ENCODE results near the gene DOK4.

DOK4 gene

DNA sequence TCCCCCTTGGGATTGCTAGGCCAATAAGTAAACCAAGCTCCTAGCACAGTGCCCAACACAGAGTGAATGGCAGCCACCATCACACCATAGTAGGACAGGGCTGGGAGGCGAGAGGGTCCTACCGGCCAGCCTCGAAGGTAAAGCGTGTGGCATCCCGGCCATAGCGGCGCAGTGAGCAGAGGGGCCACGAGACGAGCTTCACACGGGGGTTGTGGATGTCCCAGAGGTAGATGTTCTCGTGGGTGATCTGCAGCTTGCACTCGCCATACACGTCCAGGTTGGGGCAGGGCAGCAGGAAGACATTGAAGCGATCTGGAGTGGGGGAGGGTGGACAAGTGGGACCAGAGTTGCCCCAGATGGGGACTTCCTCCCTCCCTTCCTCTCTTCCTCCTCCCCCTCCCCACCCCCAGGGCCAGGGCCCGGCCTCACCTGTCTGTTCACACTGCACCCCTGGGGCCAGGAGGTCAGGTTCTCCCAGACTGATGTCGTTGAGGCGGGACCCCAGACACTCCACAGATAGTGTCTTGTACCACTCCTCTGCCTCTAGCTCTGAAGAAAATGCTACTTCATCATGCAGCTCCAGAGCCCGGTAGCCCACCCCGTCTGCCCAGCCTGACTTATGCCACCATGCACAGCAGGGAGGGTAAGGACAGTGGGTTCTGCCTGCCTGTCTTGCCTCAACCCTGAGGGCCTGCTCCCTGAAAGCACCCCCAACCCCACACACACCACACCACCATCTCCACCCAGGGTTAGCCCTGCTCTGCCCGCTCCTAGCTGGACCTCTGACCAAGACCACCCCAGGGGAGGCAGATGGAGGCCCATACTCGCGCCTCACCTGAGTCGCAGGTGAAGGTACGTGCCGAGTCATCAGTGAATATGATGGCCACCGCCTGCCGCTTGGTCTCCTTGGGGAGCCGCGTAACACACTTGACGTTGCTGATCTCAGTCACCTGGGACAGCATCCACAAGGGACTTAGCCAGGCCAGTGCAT lies 11.3 kb downstream of the DOK4 start:
- TF ChIP-seq, protein P1, sequence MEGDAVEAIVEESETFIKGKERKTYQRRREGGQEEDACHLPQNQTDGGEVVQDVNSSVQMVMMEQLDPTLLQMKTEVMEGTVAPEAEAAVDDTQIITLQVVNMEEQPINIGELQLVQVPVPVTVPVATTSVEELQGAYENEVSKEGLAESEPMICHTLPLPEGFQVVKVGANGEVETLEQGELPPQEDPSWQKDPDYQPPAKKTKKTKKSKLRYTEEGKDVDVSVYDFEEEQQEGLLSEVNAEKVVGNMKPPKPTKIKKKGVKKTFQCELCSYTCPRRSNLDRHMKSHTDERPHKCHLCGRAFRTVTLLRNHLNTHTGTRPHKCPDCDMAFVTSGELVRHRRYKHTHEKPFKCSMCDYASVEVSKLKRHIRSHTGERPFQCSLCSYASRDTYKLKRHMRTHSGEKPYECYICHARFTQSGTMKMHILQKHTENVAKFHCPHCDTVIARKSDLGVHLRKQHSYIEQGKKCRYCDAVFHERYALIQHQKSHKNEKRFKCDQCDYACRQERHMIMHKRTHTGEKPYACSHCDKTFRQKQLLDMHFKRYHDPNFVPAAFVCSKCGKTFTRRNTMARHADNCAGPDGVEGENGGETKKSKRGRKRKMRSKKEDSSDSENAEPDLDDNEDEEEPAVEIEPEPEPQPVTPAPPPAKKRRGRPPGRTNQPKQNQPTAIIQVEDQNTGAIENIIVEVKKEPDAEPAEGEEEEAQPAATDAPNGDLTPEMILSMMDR (IDR thresholded peaks at IDR 0.05; ENCODE audit: low read depth, low read length): no peak
- DNase-seq (ENCODE audit: extremely low read depth, low read depth): no peak

DNA sequence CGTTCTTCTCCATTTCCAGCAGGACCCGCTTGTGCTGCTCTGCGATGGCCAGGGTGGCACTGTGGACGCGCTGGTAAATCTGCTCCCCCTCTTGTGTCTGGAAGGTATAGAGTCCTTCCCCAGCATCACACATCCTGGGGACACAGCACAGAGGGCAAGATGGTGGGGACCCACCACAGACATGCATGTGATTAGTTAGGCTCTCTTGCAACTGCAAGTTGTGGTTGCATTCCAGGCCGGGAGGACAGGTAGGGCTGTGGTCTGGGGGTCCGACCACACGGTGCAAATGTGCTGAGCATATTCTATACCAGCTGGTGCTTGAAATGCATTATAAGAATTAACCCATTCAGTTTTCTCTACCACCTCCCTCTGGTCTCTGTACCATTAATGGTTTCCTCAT lies 12.4 kb downstream of the DOK4 start:
- DNase-seq (ENCODE audit: extremely low read depth, low read depth): no peak
- TF ChIP-seq, protein P1 (IDR thresholded peaks at IDR 0.05; ENCODE audit: low read depth, low read length): no peak

DNA sequence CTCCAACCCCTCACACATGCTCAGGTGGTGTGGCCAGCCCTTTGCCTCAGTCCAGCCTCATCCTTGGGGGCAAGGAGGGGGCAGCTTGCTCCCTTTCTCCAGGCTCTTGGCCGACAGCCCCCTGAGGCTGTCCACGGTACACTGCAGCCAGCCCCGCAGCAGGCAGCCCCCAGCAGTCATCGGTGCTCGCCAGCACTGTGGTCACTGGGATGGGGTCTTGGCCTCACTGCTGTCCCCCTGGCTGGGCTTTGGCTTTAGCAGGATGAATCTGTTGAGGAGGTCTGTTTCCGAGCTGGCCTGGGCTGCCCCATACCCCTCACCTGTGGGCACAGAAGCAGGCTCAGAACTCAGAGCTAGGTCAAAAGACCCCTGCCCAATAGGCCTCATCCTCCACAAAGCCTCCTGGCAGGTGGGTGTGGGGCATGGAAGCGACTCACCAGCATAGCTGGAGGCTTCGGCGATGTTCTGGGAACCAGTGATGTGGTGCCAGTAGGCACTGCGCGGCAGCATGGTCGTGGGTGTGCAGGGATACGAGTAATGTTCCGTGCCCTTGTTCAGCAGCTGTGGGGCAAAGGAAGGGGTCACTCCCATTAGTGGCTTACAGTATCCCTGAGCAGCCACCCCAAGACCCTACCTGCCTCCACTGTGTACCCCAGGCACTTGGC lies 13.0 kb downstream of the DOK4 start:
- DNase-seq (ENCODE audit: extremely low read depth, low read depth): no peak
- TF ChIP-seq, protein P1 (IDR thresholded peaks at IDR 0.05; ENCODE audit: low read depth, low read length): no peak

DNA sequence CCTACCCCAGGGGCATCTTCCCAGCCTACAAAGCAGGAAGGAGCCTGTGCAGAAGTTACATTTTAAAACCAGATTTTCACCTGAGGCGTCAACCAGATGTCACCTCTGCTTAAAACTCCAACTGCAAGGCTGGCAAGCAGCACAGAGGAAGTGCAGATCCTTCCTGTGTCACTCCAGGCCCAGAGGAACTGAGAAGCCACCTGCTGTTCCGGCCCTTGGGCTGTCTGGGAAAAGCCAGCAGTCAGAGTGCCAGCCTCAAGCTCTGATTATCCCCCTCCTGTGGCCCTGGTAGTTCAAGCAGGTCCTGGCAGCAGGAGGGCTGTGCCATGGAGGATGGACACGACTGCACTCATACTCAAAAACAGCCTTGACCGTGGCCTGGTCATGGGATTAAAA lies 13.6 kb downstream of the DOK4 start:
- DNase-seq (ENCODE audit: extremely low read depth, low read depth): no peak
- TF ChIP-seq, protein P1 (IDR thresholded peaks at IDR 0.05; ENCODE audit: low read depth, low read length): no peak

DNA sequence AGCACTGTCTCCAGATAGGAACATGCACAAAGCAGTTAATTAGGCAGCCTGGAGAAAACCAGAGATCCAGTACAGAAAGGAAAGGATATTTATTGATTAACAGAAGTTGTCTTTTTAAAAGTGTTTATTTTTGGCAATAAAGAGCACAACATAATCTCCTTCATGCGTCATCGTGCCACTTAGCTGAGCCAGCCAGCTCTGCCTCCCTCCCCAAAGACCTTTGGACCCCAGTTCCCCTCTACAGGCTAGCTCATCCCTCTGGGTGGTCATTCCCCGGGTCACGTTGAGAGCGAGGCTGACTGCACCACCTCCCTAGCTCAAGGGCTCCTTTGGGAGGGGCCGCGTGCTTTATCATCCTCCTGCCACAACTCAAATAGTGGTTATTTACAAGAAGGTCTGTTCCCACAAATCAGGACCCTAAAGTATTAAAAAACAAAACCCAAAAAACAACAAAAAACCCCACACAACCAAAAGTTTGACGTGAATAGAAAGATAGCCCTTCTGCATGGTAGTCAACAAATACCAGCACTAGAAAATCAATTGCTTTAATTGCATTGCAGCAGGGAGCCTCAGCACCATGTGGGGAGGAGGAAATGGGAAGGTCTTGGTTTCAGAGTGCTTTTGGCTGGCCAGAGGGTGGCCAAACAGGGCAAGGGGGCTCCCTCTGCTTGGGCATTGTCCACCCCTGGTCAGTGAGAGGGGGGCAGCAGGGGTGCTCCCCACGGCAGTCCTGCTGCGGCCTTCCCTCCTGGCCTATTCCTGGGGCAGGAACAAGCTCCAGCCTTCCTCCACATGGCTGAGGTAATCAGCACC lies 14.2 kb downstream of the DOK4 start:
- no peak for DNase-seq (ENCODE audit: extremely low read depth, low read depth)
- TF ChIP-seq, protein P1 (IDR thresholded peaks at IDR 0.05; ENCODE audit: low read depth, low read length): no peak

DNA sequence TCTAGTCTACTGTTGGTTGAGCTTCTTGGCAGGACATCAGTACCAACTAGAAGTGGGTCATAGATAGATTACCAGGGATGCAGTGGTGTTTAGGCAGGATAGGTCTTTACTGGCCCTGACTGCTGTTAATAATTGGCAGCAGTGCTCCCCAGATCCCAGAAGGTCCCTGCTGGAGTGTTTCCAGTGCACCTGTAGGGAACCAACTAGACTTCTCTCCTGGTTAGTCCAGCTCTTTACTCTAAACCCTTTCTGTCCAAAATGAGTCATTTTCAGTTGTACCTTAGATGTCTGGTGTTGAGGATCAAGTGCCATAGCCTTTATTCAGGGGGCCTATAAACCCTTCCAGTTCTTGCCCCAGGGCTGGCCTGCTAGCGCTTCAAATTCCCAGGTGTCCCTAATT lies 15.1 kb downstream of the DOK4 start:
- DNase-seq (ENCODE audit: extremely low read depth, low read depth): no peak
- TF ChIP-seq, protein P1 (IDR thresholded peaks at IDR 0.05; ENCODE audit: low read depth, low read length): no peak

All from AG09319 (cell line).